Fibroblast of lung (primary cell): ENCODE results near the gene CWC27. TPM values are rescaled to one million over a fixed set of nuclear protein-coding genes. Genes with fewer than 3 reads are reported as not detected.

Experiments used
- DNase-seq, 2 donors: peaks; one replicate each; pipeline versions ENCODE4 v3.0.0 to v3.0.0-alpha.2; 2010; ENCODE audit warnings: low read depth in 2 of 2
- H2AFZ ChIP-seq: 2 replicates; pipeline ENCODE4 v1.5.1; 2012; ENCODE audit warnings: low read length, control low read depth, inconsistent platforms
- H3K27ac ChIP-seq: 2 replicates; pipeline ENCODE4 v1.5.1; 2011; ENCODE audit warnings: low read length, control low read depth; ENCODE audit not compliant: insufficient read depth
- H3K27me3 ChIP-seq: 2 replicates; pipeline ENCODE4 v1.5.1; 2011; ENCODE audit warnings: mild to moderate bottlenecking, low read length; ENCODE audit not compliant: control insufficient read depth, insufficient read depth
- H3K36me3 ChIP-seq: 2 replicates; pipeline ENCODE4 v1.5.1; 2011; ENCODE audit warnings: low read length; ENCODE audit not compliant: control insufficient read depth, insufficient read depth
- H3K4me1 ChIP-seq: 2 replicates; pipeline ENCODE4 v1.5.1; 2011; ENCODE audit warnings: low read length; ENCODE audit not compliant: control insufficient read depth, insufficient read depth; ENCODE audit errors: extremely low read depth
- H3K4me2 ChIP-seq: 2 replicates; pipeline ENCODE4 v1.5.1; 2011; ENCODE audit warnings: low read length, control low read depth; ENCODE audit not compliant: insufficient read depth; ENCODE audit errors: extremely low read depth
- H3K4me3 ChIP-seq, 4 experiments: fragments of 200-600 bp in 1 of 4; sonication (generic) in 1 of 4; replicated peaks in 1 of 4; 2 replicates each; pipeline ENCODE4 v1.5.1; 2011 to 2016; ENCODE audit warnings: low read length in 4 of 4, low read depth in 3 of 4, mild to moderate bottlenecking in 3 of 4, control low read depth in 2 of 4, inconsistent platforms in 1 of 4, mixed read lengths in 1 of 4; ENCODE audit not compliant: insufficient read depth in 1 of 4; ENCODE audit errors: control extremely low read depth in 1 of 4
- H3K79me2 ChIP-seq: 2 replicates; pipeline ENCODE4 v1.5.1; 2012; ENCODE audit warnings: mild to moderate bottlenecking, low read length, inconsistent platforms; ENCODE audit not compliant: control insufficient read depth, insufficient read depth
- H3K9ac ChIP-seq: 2 replicates; pipeline ENCODE4 v1.5.1; 2011; ENCODE audit warnings: mild to moderate bottlenecking, low read length, control low read depth; ENCODE audit not compliant: insufficient read depth
- H3K9me3 ChIP-seq: 2 replicates; pipeline ENCODE4 v1.5.1; 2012; ENCODE audit warnings: low read depth, low read length; ENCODE audit not compliant: control insufficient read depth, insufficient read depth
- H4K20me1 ChIP-seq: 2 replicates; pipeline ENCODE4 v1.5.1; 2011; ENCODE audit warnings: low read length; ENCODE audit not compliant: control insufficient read depth, insufficient read depth; ENCODE audit errors: extremely low read depth
- EZH2 ChIP-seq: IDR thresholded peaks from 2 replicates; pipeline ENCODE4 v1.5.1; 2012; ENCODE audit warnings: low read length, control low read depth, mild to moderate bottlenecking; ENCODE audit errors: missing control alignments
- polyA plus RNA-seq, 2 donors: library from polyadenylated mRNA; depleted of rRNA in 1 of 2; stranded (reverse) in 1 of 2; unstranded in 1 of 2; fragments of >200 nt; gene quantifications; 2 replicates each; pipeline ENCODE4 v1.2.1, GENCODE V29; 2011 to 2012; ENCODE audit warnings: missing spikeins in 1 of 2
- total RNA-seq: library from RNA; depleted of rRNA; stranded (reverse); fragments of >200 nt; gene quantifications from 2 replicates; pipeline ENCODE4 v1.2.1, GENCODE V29; 2014
- TF ChIP-seq, protein P1 (sequence below), 2 donors: IDR thresholded peaks in 1 of 2; conservative IDR thresholded peaks in 1 of 2; 1 replicate in 1 of 2; 2 replicates in 1 of 2; pipeline ENCODE4 v1.5.1; 2011 to 2012; ENCODE audit warnings: low read length in 2 of 2, control low read depth in 1 of 2, inconsistent platforms in 1 of 2, low read depth in 1 of 2, mild to moderate bottlenecking in 1 of 2

Gene CWC27
- total and polyA plus RNA-seq, 2 donors (not counting 1 experiment from before 2014, with no cell fraction given) = 17.3 to 37.5 TPM

GRCh38 chr5:64963278-64963677 is 194.5 kb downstream of the CWC27 start:
- no peaks in the 10 kb centered on the region for H3K36me3 ChIP-seq
- H3K4me1 ChIP-seq = no peaks in the 10 kb centered on the region
- no peak for DNase-seq
- no peaks in the 10 kb centered on the region for H4K20me1 ChIP-seq
- no peak overlapping the region for H3K4me2 ChIP-seq
- no peaks in the 10 kb centered on the region for H3K27me3 ChIP-seq
- no peak overlapping the region for H3K9ac ChIP-seq
- no peaks in the 10 kb centered on the region for H3K79me2 ChIP-seq
- H3K9me3 ChIP-seq = no peaks in the 10 kb centered on the region
- TF ChIP-seq EZH2 = no peak
- TF ChIP-seq, protein P1, sequence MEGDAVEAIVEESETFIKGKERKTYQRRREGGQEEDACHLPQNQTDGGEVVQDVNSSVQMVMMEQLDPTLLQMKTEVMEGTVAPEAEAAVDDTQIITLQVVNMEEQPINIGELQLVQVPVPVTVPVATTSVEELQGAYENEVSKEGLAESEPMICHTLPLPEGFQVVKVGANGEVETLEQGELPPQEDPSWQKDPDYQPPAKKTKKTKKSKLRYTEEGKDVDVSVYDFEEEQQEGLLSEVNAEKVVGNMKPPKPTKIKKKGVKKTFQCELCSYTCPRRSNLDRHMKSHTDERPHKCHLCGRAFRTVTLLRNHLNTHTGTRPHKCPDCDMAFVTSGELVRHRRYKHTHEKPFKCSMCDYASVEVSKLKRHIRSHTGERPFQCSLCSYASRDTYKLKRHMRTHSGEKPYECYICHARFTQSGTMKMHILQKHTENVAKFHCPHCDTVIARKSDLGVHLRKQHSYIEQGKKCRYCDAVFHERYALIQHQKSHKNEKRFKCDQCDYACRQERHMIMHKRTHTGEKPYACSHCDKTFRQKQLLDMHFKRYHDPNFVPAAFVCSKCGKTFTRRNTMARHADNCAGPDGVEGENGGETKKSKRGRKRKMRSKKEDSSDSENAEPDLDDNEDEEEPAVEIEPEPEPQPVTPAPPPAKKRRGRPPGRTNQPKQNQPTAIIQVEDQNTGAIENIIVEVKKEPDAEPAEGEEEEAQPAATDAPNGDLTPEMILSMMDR (conservative IDR thresholded peaks at IDR 0.05 in 1 of 2, IDR thresholded peaks at IDR 0.05 in 1 of 2; ENCODE audit: low read depth in 1 of 2, low read length in 2 of 2) = no peak
- H3K4me3 ChIP-seq = no peak overlapping the region
- no peak overlapping the region for H3K27ac ChIP-seq
- H2AFZ ChIP-seq = no peak overlapping the region

DNA sequence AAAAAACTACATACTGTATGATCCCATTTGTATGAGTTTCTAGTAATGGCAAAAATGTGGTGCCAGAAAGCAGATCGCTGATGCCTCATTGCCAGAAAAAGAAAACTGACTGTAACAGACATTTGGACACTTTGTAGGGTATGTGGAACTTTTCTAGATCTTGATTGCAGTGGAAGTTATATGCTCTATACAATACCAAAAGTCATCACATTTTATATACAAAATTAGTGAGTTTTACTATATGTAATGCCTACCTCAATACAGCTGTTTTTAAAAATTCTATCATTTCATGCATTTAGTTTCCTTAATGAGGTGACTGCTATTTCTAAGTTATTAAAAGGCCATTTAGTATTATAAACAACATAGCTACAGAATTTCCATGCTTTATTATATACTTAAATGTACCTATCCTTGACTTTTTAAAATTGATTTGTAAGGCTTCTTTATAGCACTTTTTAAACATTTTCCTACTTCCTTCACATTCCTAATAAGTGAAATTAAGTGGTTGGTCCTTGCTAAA is 199.9 kb downstream of the CWC27 start:
- no peaks in the 10 kb centered on the region for H3K36me3 ChIP-seq
- no peak overlapping the region for H3K27ac ChIP-seq
- no peaks in the 10 kb centered on the region for H3K27me3 ChIP-seq
- no peak overlapping the region for H3K4me2 ChIP-seq
- no peak for DNase-seq
- H2AFZ ChIP-seq = no peak overlapping the region
- H3K9ac ChIP-seq = no peak overlapping the region
- H3K4me3 ChIP-seq = no peak overlapping the region
- no peak for TF ChIP-seq EZH2
- TF ChIP-seq, protein P1 (conservative IDR thresholded peaks at IDR 0.05 in 1 of 2, IDR thresholded peaks at IDR 0.05 in 1 of 2; ENCODE audit: low read depth in 1 of 2, low read length in 2 of 2) = no peak
- H3K4me1 ChIP-seq = no peaks in the 10 kb centered on the region
- no peaks in the 10 kb centered on the region for H3K9me3 ChIP-seq
- no peaks in the 10 kb centered on the region for H3K79me2 ChIP-seq
- H4K20me1 ChIP-seq = no peaks in the 10 kb centered on the region

- TF ChIP-seq, protein P1 (conservative IDR thresholded peaks at IDR 0.05 in 1 of 2, IDR thresholded peaks at IDR 0.05 in 1 of 2; ENCODE audit: low read depth in 1 of 2, low read length in 2 of 2) = no peak
- no peak for TF ChIP-seq EZH2
- Histone ChIP-seq H4K20me1 (no peaks in the 10 kb centered on the region), H2AFZ (peak overlapping the region; percentile 27), H3K79me2 (no peaks in the 10 kb centered on the region), H3K27ac (no peak overlapping the region), H3K4me3 (no peak overlapping the region), H3K27me3 (no peaks in the 10 kb centered on the region), H3K4me1 (no peaks in the 10 kb centered on the region), H3K36me3 (no peaks in the 10 kb centered on the region), H3K4me2 (no peak overlapping the region), H3K9ac (no peak overlapping the region), H3K9me3 (no peaks in the 10 kb centered on the region)
- no peak for DNase-seq
Measured at GRCh38 chr5:64969578-64969977, 200.8 kb downstream of the CWC27 start.
